Measurements from ENCODE around the gene AXIN1. TPM values are rescaled to one million over a fixed set of nuclear protein-coding genes. Genes with fewer than 3 reads are reported as not detected.
A peak's percentile ranks its signal among the peaks of the same experiment; 100 is the strongest.

The AXIN1 gene
- total RNA-seq, 1 donor from 2014 or later = 16.4 TPM

- Mint-ChIP-seq H3K36me3 (ENCODE audit: unreplicated experiment) (no peaks in the 10 kb centered on the region), H3K9me3 (ENCODE audit: unreplicated experiment) (peaks cover 7% of the 10 kb centered on the region), H3K27ac (ENCODE audit: unreplicated experiment) (peak overlapping the region; percentile 39), H3K4me1 (ENCODE audit: low read depth, unreplicated experiment) (peaks cover 28% of the 10 kb centered on the region), H3K27me3 (ENCODE audit: unreplicated experiment) (peaks cover 5% of the 10 kb centered on the region), H3K4me3 (ENCODE audit: unreplicated experiment) (no peak overlapping the region)
- no peak for DNase-seq
- TF ChIP-seq CTCF (IDR thresholded peaks at IDR 0.05; ENCODE audit: partially characterized antibody, unreplicated experiment) = no peak
These were observed 34.2 kb upstream of the AXIN1 start for GRCh38 chr16:386641-387156.

DNA sequence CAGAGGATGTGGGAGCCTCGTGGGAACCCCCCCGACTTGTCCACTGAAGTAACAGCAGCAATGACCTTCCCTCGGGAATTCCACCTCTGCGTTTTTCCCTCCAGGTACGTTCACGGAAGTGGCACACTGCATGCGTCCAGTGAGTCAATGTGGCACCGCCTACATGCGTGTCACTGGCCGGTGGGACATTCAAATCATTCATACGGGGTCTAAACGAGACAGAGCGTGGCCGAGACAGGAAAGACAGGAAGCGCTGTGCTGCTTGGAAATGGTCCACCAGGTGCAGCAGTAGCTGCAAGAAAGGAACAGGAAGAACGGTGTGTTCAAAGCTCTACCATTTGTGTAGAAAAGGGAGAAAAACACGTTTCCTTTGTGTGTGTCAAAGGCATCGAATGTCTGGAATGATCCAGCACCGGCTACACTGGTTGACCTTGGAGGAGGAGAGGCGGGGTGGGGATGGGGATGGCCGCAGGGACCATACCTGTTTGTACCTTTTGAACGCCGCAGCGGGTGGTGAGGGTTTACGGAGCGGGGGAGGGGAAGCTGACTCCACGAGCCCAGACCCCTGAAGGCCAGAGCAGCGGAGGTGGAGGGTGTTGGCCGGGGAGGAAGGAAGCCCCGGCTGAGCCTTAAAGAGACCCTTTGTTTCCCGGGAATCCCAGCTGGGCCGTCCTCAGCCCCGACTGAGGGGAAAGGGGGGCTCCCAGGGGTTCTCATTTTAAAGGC, 31.0 kb upstream of the AXIN1 start:
- no peak for TF ChIP-seq CTCF (IDR thresholded peaks at IDR 0.05; ENCODE audit: partially characterized antibody, unreplicated experiment)
- no peaks in the 10 kb centered on the region for H3K36me3 Mint-ChIP-seq (ENCODE audit: unreplicated experiment)
- peaks cover 8% of the 10 kb centered on the region for H3K9me3 Mint-ChIP-seq (ENCODE audit: unreplicated experiment)
- peak overlapping the region; percentile 87 for H3K4me3 Mint-ChIP-seq (ENCODE audit: unreplicated experiment)
- H3K27me3 Mint-ChIP-seq (ENCODE audit: unreplicated experiment) = peaks cover 5% of the 10 kb centered on the region
- DNase-seq = no peak
- H3K27ac Mint-ChIP-seq (ENCODE audit: unreplicated experiment) = peak overlapping the region; percentile 28
- H3K4me1 Mint-ChIP-seq (ENCODE audit: low read depth, unreplicated experiment) = peaks cover 28% of the 10 kb centered on the region

DNA sequence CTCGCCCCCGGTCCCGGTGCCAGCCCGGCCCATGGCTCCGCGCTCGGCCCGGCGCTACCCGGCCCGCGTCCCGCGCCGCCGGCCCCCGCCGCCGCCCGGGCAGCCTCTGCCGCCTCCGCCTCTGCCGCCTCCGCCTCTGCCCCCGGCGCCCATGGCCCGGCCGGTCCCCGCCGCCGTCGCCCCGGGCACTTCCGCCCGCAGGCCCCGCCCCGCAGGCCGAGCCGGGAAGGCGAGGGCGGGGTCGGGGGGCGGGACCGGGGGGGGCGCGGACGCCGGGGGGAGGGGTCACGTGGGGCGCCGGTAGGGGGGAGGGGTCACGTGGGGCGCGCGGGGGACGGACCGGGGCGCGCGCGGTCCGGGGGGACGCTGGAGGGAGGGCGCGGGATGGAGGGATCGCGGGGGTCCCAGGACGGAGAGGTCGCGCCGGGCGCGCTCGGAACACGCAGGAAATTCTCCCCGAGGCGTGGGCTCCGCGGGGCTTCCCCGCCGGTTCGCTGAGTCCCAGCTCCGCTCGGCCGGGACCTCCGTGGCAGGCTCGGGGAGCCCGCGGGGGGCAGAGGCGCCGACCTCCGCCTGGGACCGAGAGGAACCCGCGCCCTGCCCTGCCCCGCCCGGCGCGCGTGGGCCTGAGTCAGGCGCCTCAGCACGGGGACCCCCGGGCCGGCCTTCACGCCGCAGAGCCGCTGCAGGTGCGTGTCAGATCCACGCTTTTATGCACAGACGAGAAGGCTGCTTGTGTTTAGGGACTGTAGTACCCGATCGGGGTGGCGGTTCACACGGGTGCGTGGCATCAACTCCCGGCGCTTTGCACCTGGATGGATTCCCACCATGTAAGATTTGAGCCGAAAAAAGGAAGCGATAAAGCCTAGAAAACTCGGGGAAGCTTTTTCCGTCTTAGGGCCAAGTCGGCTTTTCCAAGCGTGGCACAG, 29.5 kb upstream of the AXIN1 start, which contains the start of gene PGAP6:
Gene PGAP6 (minus strand): TSS at position 190 of the 929 bp plus-strand sequence. CDS start 157 bp downstream, at position 33.
- Mint-ChIP-seq H3K27me3 (ENCODE audit: unreplicated experiment) (peaks cover 5% of the 10 kb centered on the region), H3K4me1 (ENCODE audit: low read depth, unreplicated experiment) (peaks cover 21% of the 10 kb centered on the region), H3K9me3 (ENCODE audit: unreplicated experiment) (peaks cover 8% of the 10 kb centered on the region), H3K4me3 (ENCODE audit: unreplicated experiment) (peak within 1 kb of the TSS; percentile 87), H3K27ac (ENCODE audit: unreplicated experiment) (no peak within 1 kb of the TSS), H3K36me3 (ENCODE audit: unreplicated experiment) (no peaks in the 10 kb centered on the region)
- DNase-seq = peak; percentile 73
- no peak for TF ChIP-seq CTCF (IDR thresholded peaks at IDR 0.05; ENCODE audit: partially characterized antibody, unreplicated experiment)

GRCh38 chr16:381012-381788, 28.7 kb upstream of the AXIN1 start:
- TF ChIP-seq CTCF (IDR thresholded peaks at IDR 0.05; ENCODE audit: partially characterized antibody, unreplicated experiment) = no peak

More at GRCh38 chr16:381012-381788, 28.7 kb upstream of the AXIN1 start:
- Mint-ChIP-seq H3K4me3 (ENCODE audit: unreplicated experiment) (peak overlapping the region; percentile 81), H3K36me3 (ENCODE audit: unreplicated experiment) (no peaks in the 10 kb centered on the region), H3K27ac (ENCODE audit: unreplicated experiment) (no peak overlapping the region), H3K9me3 (ENCODE audit: unreplicated experiment) (peaks cover 8% of the 10 kb centered on the region), H3K4me1 (ENCODE audit: low read depth, unreplicated experiment) (peaks cover 13% of the 10 kb centered on the region), H3K27me3 (ENCODE audit: unreplicated experiment) (peaks cover 5% of the 10 kb centered on the region)
- DNase-seq = peak; percentile 58
